ENCODE measurements around the gene STK32C.

DNA sequence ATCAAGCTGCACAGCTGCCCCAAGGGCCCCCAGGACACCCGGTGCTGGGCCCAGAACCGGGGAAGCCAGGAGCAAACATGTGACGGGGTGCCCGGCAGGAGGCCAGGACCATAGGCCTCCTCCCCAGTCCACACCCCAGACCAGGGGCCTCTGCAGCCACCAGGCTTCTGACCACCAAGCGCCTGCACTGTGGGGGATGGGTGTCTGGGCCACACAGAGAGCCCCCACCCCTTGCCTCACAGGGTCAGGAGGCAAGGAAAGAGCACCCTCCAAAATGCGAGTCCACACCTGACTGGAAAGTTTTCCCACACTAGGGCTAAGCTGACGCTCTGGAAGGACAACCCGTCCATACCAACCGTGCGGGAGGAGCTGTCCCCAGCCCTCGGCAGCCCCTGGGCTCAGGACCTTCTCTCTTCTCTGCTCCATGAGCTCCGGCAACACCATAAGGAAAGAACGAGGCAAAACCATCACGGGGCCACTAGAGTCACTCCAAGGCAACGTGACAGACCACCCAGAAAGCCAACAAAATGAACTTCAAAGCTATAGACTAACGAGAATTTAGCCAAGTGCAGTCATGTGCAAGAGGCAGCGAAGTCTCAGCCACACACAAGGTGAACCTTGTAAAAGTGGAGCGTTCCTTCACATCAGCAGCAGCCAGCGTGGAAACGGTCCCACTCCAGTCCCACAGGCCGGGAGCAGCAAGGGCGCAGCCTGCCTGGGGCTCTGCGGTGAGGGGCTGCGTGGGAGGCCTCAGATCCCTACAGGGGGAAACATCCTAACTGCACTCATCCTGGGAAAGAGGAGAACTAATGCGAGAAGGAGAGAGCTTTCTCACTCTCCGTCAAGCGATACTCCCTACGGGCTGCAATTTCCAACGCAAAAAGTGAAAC lies 5.1 kb downstream of the STK32C start:
- TF ChIP-seq CTCF (conservative IDR thresholded peaks at IDR 0.05; ENCODE audit: low read depth, low read length) (no peak), EZH2 (IDR thresholded peaks at IDR 0.05; ENCODE audit: borderline replicate concordance, low read depth, low read length, poor library complexity, severe bottlenecking) (no peak)

Data from A673 (cell line).